Ovary (tissue), 9 donors: ENCODE data around the gene STS. TPM values are rescaled to one million over a fixed set of nuclear protein-coding genes. Genes with fewer than 3 reads are reported as not detected.

Experiments used
- DNase-seq, 5 donors: peaks; one replicate each; pipeline ENCODE4 v3.0.0-alpha.2; 2019 to 2020
- H3K27ac ChIP-seq, 2 donors: fragments of 200-600 bp; one replicate each; pipeline versions ENCODE4 v1.5.1 to v1.8.0; 2019 to 2022
- H3K27me3 ChIP-seq: fragments of 200-600 bp; one replicate; pipeline ENCODE4 v1.8.0; 2022
- H3K36me3 ChIP-seq: fragments of 200-600 bp; sonication (generic); one replicate; pipeline ENCODE4 v1.5.1; 2019
- H3K4me1 ChIP-seq: one replicate; pipeline ENCODE4 v1.8.1; 2013; ENCODE audit warnings: mild to moderate bottlenecking, moderate library complexity; ENCODE audit not compliant: insufficient read depth
- H3K4me3 ChIP-seq: fragments of 200-600 bp; sonication (generic); one replicate; pipeline ENCODE4 v1.5.1; 2017
- H3K9me3 ChIP-seq, 2 donors: fragments of 200-600 bp in 1 of 2; sonication (generic) in 1 of 2; one replicate each; pipeline versions ENCODE4 v1.5.1 to v1.8.1; 2013 to 2019; ENCODE audit warnings: mild to moderate bottlenecking in 1 of 2, moderate library complexity in 1 of 2
- EP300 ChIP-seq: sonication (generic); formaldehyde crosslinking; IDR thresholded peaks from one replicate; pipeline ENCODE4 v1.6.1; 2017; ENCODE audit warnings: antibody characterized with exemption
- POLR2A ChIP-seq: fragments of 450-650 bp; IDR thresholded peaks from one replicate; pipeline ENCODE4 v1.6.1; 2017; ENCODE audit warnings: antibody characterized with exemption, mild to moderate bottlenecking, moderate library complexity
- WGBS, 3 donors: extraction: QIAGEN DNeasy Blood & Tissue Kit in 1 of 3; methylation state at CpG; one replicate each; pipeline versions ENCODE4 v1.1.5 to v1.1.7; 2013 to 2017; 5-methylcytosine and 5-hydroxymethylcytosine counted together
- intact Hi-C, 4 donors: fragments of 100-400 bp; cut with DNase I; formaldehyde crosslinking; loops; one replicate each; pipeline versions ENCODE4 v1.11.0 to v1.15.1; 2022 to 2023
- polyA plus RNA-seq, 2 donors: library from polyadenylated mRNA; stranded (reverse); fragments of 200-250 nt in 1 of 2; fragments of 350-450 nt in 1 of 2; fragmentation: Illumina TruSeq in 1 of 2; extraction: RNeasy Lipid Tissue Mini Kit (QIAGEN cat#74804) in 1 of 2; gene quantifications; one replicate each; pipeline ENCODE4 v1.2.3, GENCODE V29; 2013 to 2014
- total RNA-seq, 7 donors: library from RNA; depleted of rRNA in 2 of 7; stranded (reverse); fragments of >200 nt in 2 of 7; fragmentation: NEBNext Ultra II Directional in 3 of 7; extraction: Animal tissue kit (Norgen Biotek cat#: 25700) in 3 of 7; gene quantifications; one replicate each; pipeline versions ENCODE4 v1.1.0 to v1.2.4, GENCODE V29; 2016 to 2023
- TF ChIP-seq, protein P1 (sequence below), 3 donors: fragments of 450-650 bp in 2 of 3; fragments of 200-600 bp in 1 of 3; IDR thresholded peaks; one replicate each; pipeline versions ENCODE4 v1.5.1 to v1.8.0; 2016 to 2022; ENCODE audit warnings: antibody characterized with exemption in 3 of 3, mild to moderate bottlenecking in 1 of 3
- donor health status: DM: no; HTN: no; CAD: no; lungs with moderate emphysema.
- donor health status: DM: no; HTN: no; CAD: no.
- donor health status: Bipolar disorder and iron deficiency.
- donor health status: DM: yes; HTN: yes; CAD: no.
- donor health status: DM: no; HTN: no; CAD: no.
- donor health status: DM: yes; HTN: yes; CAD: no.

The STS gene
- total and polyA plus RNA-seq, 9 donors = 2.6 to 11.7 (median 6.1) TPM

DNA sequence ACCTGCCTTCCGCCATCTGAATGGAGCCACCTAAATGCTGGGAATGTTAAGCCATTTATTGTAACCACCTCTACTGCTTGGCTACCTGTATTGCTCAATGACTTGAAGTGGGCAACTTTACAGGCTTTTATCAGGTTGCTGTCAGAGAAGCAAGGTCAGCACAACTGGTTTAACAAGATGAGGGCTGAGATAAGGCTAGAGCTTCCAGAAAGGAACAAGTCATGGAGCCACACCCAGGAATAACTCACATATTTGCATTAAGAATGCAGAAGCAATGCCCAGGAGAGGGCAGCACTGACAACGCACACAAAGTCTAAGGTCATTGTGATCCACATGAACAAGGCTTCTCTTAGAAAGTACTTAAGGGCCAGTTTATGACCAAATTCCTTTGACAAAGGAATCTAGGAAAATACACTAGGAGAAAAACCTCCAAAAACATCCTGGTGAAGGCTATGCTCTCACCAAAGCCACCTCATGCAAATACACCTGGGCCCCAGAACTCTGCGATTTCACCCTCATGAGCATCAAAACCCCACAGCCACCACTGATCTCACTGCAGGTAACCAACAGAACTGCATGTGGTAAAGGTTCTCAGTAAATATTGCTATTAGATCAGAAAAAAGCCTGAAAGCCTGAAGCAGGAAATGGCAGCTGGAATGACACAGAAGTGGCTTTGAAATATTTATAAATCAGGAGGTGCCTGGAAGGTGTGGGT is 15.0 kb upstream of the STS start:
- Histone ChIP-seq H3K9me3 (no peaks in the 10 kb centered on the region), H3K27me3 (no peaks in the 10 kb centered on the region), H3K4me3 (no peak overlapping the region), H3K4me1 (no peaks in the 10 kb centered on the region), H3K27ac (no peak overlapping the region), H3K36me3 (no peaks in the 10 kb centered on the region)
- TF ChIP-seq POLR2A (no peak), EP300 (no peak)
- TF ChIP-seq, protein P1, sequence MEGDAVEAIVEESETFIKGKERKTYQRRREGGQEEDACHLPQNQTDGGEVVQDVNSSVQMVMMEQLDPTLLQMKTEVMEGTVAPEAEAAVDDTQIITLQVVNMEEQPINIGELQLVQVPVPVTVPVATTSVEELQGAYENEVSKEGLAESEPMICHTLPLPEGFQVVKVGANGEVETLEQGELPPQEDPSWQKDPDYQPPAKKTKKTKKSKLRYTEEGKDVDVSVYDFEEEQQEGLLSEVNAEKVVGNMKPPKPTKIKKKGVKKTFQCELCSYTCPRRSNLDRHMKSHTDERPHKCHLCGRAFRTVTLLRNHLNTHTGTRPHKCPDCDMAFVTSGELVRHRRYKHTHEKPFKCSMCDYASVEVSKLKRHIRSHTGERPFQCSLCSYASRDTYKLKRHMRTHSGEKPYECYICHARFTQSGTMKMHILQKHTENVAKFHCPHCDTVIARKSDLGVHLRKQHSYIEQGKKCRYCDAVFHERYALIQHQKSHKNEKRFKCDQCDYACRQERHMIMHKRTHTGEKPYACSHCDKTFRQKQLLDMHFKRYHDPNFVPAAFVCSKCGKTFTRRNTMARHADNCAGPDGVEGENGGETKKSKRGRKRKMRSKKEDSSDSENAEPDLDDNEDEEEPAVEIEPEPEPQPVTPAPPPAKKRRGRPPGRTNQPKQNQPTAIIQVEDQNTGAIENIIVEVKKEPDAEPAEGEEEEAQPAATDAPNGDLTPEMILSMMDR (IDR thresholded peaks at IDR 0.05) = no peak
- WGBS, 3 donors = 78 to 83% (median 81%) methylated on average over 3 of the region's 3 CpGs
- DNase-seq = no peak
- intact Hi-C loops = no loop called here

DNA sequence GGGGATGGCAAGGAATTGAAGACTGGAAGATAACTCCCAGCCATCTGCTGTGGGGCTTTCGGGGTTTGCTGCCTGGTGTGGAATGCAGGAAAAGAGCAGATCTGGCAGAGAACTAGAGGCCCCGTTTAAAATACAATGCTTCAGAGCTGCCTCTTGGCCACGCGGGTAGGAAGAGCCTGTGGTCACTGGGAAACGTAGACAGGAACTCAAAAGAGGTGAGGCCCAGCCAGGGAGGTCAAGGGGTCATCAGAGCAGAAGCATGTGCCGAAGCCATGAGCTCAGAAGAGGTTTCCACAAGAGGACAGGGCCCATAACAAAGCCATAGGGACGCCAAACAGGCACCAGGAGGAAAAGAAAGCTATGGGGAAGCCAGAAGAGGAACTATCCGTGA is 14.5 kb upstream of the STS start:
- intact Hi-C loops = no loop called here
- no peaks in the 10 kb centered on the region for H3K27me3 ChIP-seq
- 49 to 52% (median 51%) methylated on average over 8 of the region's 8 CpGs for WGBS, 3 donors
- no peaks in the 10 kb centered on the region for H3K9me3 ChIP-seq
- peak in 1 of 5 donors; percentile 23 for DNase-seq
- H3K27ac ChIP-seq = no peak overlapping the region
- H3K4me3 ChIP-seq = no peak overlapping the region
- TF ChIP-seq POLR2A = no peak
- TF ChIP-seq, protein P1 (IDR thresholded peaks at IDR 0.05) = no peak
- TF ChIP-seq EP300 = no peak
- H3K4me1 ChIP-seq = no peaks in the 10 kb centered on the region
- H3K36me3 ChIP-seq = no peaks in the 10 kb centered on the region

DNA sequence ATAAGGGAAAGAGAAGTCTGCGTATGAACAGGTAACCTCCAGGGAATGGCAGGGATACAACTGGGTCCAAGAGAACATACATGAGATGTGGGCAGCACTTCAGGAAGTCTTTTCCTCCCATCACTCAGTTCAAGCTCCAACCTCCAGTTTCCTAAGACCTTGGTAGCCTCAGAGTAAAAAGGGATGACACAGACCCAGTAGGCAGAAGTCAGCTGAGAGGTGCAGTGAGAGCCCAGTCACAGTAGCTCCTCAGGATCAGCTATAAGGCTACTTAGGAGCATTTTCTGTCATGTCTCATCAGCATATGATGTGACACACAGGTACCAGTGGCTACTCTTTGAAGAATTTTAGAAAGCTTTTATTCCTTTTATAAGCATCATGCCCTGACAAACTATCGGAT is 12.5 kb upstream of the STS start:
- H3K4me1 ChIP-seq = no peaks in the 10 kb centered on the region
- no peaks in the 10 kb centered on the region for H3K36me3 ChIP-seq
- H3K27ac ChIP-seq = no peak overlapping the region
- 97% methylated on average over 2 of the region's 2 CpGs for WGBS, 3 donors
- H3K27me3 ChIP-seq = no peaks in the 10 kb centered on the region
- DNase-seq = no peak
- TF ChIP-seq POLR2A (no peak), EP300 (no peak)
- TF ChIP-seq, protein P1 (IDR thresholded peaks at IDR 0.05) = no peak
- intact Hi-C loops = no loop called here
- no peak overlapping the region for H3K4me3 ChIP-seq
- no peaks in the 10 kb centered on the region for H3K9me3 ChIP-seq

DNA sequence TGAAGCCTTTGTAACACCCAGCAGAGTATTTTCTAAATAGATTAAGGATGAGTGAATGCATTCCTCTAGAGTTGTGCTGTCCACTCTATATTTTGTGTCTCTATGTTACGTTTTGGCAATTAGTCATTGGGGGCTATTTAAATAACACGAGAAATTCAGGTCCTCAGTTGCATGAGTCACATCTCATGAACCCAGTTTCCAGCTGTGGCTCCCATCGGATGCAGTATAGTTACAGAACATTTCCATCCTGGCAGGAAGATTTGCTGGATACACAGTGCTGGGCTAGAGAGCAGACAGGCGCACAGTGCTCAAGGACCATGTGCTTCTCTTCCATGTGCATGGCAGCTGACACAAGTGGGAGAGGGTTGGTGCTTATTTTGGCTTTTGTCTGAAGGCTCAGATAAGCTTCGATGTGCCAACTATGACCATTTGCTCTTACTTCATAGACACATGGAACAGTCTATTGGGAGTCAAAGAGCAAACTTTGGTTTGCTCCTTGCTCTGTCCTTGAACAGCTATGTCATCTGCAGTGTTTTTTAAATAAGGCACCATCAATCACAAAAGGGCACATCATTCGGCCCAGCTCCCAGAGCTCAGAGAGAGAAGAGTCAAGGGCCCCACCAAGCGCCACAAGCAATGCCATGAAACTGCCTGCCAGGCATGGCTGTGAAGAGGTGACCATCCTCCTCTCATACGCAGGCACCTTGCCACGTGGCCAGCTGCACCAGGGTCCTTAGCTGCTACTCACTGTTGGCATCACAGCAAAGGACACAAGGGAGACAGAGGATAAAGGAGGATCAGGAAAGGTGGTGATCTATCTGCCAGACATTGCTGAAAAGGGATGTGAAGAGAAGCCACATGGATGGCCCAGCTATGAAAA is 8.1 kb upstream of the STS start:
- WGBS, 3 donors = 78 to 81% (median 80%) methylated on average over 9 of the region's 9 CpGs
- no peak for TF ChIP-seq POLR2A
- TF ChIP-seq EP300 = no peak
- TF ChIP-seq, protein P1 (IDR thresholded peaks at IDR 0.05) = no peak
- DNase-seq = no peak

More for the DNA sequence above, 8.1 kb upstream of the STS start:
- intact Hi-C loops = loop anchor here in 1 of 4 donors (10.0 kb wide), 1 partner anchor 785 kb away; the partner anchor contains the start of gene PNPLA4
- H3K36me3 ChIP-seq = no peaks in the 10 kb centered on the region
- H3K27ac ChIP-seq = no peak overlapping the region
- no peaks in the 10 kb centered on the region for H3K9me3 ChIP-seq
- H3K27me3 ChIP-seq = no peaks in the 10 kb centered on the region
- H3K4me3 ChIP-seq = no peak overlapping the region
- H3K4me1 ChIP-seq = no peaks in the 10 kb centered on the region
